HG03565 (cell line): Measurements from ENCODE around the gene AKT1S1.

ENCODE experiments used
- ATAC-seq: cut with Tn5 transposase; IDR thresholded peaks from one replicate; pipeline ENCODE4 v1.9.1; 2021; ENCODE audit warnings: mild to moderate bottlenecking, moderate library complexity; ENCODE audit not compliant: unreplicated experiment

AKT1S1 gene

DNA sequence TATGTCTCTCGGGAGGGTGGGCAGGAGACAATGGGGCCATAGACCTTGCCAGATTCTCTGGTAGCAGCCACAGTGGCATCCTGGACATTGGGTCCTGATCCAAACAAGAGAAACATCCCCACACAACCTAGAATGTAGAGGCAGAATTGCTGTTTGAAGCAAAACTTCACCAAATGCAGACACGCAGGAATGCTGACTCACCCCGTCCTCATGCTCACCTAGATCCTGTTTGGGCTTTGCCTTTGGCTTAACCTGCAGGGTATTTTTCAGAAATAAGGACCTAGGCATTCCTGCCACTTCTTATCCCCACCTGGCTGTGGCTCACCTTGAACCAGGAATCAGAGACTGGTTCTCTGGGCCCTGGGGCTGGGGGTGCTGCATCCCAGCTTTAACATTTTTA, 7.6 kb upstream of the AKT1S1 start:
- no peak for ATAC-seq

DNA sequence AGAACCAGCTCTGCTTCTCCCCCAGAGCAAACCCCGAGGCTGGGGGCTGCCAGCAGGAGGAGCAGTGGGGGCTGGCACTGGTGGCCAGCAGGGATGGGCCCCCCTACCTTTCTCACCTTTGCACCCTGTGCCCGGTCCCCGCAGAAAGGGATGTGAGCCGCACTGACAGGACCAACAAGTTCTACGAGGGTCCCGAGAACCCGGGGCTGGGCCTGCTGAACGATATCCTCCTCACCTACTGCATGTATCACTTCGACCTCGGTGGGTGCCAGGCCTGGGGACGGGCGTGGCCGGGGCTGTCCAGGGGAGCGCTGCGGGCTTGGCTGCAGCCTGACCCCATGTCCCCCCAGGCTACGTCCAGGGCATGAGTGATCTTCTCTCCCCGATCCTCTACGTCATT, 7.0 kb upstream of the AKT1S1 start:
- no peak for ATAC-seq

DNA sequence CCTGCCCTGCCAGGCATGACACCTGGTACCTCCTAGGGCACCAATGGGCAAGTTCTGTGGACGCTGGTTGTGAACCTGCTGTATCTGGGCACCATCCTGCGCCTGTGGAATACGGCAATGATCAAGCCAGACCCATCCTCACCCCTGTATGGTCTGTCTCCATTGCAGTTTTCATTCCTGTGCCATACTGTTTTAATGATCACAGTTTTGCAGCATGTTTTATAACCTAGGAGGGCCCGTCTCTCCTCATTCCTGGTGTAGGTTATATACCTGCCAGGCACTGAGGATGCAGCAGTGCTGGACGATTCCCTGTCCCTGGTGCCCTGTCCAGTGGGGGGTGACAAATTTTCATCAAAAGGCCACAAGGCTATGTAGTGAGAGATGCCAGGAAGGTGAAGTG, 5.9 kb upstream of the AKT1S1 start:
- no peak for ATAC-seq

GRCh38 chr19:49882643-49883042, 5.5 kb upstream of the AKT1S1 start:
- ATAC-seq = no peak

DNA sequence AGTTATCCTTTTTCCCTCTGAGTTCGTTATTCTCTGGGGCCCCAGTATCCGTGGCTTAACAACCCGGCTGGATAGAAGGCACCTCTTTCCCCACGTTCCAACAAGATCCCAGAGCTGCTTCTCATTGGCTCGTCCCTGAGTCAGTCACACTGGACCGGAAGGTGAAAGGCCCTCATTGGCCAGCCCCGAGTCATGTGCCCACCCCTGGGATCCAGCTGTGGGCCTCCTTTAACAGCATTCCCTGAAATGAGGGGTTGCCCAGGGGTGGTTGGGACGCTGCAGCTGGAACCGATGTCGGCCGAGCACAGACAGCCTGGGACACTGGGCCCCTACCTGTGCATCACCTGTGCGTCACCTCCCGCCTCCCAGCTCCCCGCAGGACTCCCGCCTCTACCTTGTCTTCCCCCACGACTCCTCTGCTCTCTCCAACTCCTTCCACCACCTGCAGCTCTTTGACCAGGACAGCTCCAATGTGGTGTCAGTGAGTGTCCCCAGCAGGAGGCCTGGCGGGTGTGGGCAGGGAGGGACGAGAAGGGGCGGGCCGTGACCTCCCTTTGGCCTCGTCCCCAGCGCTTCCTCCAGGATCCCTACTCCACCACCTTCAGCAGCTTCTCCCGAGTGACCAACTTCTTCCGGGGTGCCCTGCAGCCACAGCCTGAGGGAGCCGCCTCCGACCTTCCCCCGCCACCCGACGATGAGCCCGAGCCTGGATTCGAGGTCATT, 4.7 kb upstream of the AKT1S1 start:
- no peak for ATAC-seq

DNA sequence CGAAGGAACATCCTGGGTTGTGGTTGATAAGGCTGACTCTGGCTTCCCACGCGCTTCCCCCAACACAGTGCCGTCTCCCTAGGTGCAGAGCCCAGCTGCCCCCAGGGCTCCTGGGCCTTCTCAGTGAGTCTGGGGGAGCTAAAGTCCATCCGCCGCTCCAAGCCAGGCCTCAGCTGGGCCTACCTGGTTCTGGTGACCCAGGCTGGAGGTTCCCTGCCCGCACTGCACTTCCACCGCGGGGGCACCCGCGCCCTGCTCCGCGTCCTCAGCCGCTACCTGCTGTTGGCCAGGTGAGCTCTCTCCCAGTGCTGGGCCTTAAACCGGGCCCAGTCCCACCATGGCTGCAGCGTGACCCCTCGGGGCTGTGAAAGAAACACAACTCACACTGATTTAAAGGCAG, 4.0 kb upstream of the AKT1S1 start:
- no peak for ATAC-seq

GRCh38 chr19:49880162-49880869, 3.2 kb upstream of the AKT1S1 start:
- no peak for ATAC-seq

DNA sequence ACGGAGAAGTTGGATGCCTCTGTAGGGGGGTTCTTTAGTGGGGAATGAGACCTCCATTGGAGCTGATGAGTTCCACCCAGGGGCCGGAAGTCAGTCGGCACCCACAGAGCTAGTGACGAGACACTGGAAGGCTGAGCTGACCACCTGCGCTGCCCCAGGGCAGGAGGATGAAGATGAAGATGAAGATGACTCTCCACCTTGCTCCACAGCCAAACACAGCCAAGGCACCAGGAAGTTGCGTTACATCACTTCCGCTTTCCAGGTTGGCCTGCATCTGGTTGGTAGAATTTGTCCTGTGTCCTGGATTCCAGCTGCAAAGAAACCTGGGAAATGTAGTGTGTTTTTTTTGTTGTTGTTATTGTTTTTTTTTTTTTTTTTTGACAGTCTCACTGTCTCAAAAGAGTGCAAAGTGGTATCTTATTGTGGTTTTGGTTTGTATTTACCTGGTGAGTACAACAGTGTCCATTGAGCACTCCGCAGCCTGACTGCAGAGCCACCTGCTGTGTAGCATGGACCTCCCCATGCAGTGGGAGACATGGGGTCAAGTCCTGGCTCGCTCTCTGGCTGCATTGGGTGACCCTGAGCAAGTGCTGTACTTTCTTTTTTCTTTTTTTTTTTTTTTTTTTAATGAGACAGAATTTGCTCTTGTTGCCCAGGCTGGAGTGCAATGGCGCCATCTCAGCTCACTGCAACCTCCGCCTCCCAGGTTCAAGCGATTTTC, 2.2 kb upstream of the AKT1S1 start:
- no peak for ATAC-seq

- ATAC-seq = no peak
Measured at GRCh38 chr19:49878744-49879070, 1.6 kb upstream of the AKT1S1 start.

DNA sequence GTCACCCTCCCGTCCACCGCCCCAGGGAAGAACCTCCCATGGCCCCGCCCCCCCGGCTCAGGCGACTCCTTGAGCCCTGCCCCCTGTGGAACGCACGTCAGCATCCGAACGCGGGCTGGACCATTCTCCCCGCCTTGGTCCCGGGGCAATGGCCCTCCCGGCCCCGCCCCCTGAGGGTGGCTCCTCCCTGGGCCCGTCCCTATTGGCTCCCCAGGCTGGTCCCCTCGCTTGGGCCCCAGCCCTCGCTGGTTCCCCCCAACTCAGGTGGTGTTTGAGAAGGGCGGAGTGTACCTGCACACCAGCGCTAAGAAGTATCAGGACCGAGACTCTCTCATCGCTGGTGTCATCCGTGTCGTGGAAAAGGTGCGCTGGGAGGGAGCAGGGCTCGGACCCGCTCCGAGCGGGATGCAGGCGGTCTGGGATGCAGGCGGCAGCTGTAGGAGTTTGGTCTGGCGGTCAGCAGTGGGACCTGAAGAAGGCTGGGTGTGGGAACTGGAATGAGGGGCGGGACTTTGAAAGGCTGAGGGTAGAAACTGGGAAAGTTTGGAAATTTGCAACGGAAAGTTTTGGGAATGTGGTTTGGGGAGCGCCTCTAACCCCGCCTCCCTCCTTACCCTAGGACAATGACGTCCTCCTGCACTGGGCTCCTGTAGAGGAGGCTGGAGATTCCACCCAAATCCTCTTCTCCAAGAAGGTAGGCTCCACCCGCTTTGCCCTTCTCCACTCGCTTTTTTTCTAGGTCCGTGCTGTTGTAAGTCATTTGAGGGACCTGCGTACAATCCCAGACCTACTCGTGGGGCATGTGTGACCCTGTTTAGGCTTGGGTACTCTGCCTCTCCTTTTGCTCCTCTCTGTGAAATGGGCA, 956 bp upstream of the AKT1S1 start:
- ATAC-seq = peak; percentile 26

- peak; percentile 38 for ATAC-seq
Measured at GRCh38 chr19:49876422-49877019, 634 bp downstream of the AKT1S1 start.

- no peak for ATAC-seq
Measured at GRCh38 chr19:49875857-49876421, 1.2 kb downstream of the AKT1S1 start.

DNA sequence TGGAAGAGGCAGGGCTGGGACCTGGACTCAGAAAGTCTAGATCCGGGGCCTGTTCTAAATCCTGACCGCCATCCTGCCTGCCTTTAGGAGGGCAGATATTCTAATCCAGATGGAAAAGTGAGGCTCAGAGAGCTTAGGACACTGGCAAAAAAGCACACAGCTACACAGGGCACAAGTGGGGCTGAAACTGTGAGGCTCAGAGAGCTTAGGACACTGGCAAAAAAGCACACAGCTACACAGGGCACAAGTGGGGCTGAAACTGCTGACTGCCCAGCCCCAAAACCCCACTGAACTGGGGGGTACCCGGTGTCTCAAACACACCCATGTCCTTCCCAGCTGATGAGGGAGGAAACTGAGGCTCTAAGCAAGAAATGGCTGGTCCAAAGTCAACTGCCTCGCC, 2.0 kb downstream of the AKT1S1 start:
- ATAC-seq = no peak

GRCh38 chr19:49874503-49875157, 2.5 kb downstream of the AKT1S1 start:
- ATAC-seq = no peak

DNA sequence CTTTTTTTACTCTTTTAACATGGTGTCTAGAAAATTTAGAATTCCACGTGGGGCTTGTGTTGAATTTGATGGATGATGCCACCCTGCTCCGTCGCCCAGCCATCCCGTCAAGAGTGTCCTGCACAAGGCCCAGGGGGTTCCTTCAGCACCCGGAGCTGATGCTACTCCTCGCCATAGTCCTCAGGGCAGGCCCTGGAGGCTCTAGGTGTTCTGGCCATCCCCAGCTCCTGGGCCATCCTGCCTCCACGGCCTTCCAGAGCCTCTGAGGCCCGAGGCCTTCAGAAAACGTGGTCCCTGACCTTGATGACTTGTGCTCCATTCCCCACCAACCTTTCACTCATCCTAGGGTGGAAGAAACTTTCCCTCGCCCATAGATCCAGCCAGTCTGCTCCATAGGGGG, 3.3 kb downstream of the AKT1S1 start:
- no peak for ATAC-seq

- no peak for ATAC-seq
Measured at GRCh38 chr19:49873129-49873521, 4.0 kb downstream of the AKT1S1 start.

GRCh38 chr19:49872245-49873128, 4.7 kb downstream of the AKT1S1 start:
- no peak for ATAC-seq

GRCh38 chr19:49871349-49871985, 5.7 kb downstream of the AKT1S1 start:
- no peak for ATAC-seq
